GM21360 (cell line): ENCODE results near the gene AKAP9.
"Not testable (repeated sequence)": the region's sequence is repeated elsewhere in the genome, so short reads cannot be mapped to it uniquely, and the experiment has no call there.

Experiments
- ATAC-seq: cut with Tn5 transposase; IDR thresholded peaks from one replicate; pipeline ENCODE4 v1.9.1; 2021; ENCODE audit warnings: mild to moderate bottlenecking, moderate library complexity; ENCODE audit not compliant: unreplicated experiment

Gene AKAP9

DNA sequence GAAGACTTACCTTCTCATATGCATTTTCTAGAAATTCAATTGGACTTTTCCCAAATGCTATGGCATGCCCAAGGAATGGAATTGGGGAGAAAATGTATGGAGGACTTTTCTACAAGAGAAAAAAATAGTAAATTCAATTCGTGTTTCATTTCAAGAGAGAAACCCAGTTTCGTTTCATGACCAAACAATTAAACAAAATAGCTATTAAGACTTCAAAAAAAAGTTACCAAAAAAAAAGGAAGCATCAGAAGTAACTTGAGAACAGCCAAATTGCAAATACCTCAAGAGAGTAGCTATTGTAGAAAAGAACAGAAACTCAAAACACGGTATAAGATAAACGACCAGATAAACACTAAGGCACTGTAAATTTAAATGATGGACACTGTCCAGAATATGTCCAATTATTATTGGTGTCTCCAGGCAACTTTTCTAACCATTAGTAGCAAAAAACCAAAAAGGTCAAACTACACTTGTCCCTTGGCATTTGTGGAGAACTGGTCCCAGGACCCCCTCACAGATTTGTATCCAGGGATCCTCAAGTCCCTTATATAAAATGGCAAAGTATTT, 191.2 kb downstream of the AKAP9 start:
- no peak for ATAC-seq

DNA sequence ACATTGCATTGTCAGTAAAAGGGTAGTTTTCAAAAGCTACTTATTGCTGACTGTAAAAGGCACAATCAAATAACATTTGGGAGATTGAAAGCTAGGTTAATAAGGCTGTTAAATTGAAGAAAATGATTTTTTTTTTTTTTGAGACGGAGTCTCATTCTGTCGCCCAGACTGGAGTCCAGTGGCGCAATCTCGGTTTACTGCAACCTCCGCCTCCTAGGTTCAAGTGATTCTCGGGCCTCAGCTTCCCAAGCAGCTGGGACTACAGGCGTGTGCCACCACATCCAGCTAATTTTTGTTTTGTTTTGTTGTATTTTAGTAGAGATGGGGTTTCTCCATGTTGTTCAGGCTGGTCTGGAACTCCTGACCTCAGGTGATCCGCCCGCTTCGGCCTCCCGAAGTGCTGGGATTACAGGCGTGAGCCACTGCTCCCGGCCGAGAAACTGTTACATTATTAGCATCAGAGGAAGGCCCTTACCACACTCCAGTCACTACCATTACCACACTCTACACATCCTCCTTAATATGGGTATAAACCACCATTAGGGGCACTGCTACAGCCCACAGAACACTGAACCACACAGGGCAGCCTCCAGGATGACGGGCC, 192.6 kb downstream of the AKAP9 start:
- no peak for ATAC-seq

DNA sequence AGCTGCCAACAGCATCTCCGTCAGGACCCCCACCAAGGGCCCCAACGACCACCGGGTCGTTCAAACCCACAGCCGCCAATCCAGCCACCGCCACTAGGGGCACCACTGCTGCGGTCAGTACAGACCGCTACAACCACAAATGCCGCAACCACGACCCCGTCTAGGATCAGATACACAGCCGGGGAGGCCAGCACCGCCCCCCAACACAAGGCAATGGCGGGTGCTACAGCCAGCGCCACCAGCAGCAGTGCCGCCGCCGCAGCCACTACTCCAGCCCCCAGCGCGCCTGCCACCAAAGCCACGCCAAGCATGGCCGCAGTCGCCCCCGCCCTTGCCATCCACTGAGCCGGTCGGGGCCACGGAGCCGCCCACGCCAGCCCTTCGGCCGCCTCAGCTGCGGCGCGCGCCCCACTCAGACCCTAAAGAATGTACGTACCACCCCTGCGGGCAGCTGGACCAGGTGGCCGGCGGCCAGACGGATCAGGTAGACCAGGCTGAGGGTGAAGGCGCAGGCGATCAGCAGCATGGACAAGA, 193.1 kb downstream of the AKAP9 start:
- peak; percentile 30 for ATAC-seq

DNA sequence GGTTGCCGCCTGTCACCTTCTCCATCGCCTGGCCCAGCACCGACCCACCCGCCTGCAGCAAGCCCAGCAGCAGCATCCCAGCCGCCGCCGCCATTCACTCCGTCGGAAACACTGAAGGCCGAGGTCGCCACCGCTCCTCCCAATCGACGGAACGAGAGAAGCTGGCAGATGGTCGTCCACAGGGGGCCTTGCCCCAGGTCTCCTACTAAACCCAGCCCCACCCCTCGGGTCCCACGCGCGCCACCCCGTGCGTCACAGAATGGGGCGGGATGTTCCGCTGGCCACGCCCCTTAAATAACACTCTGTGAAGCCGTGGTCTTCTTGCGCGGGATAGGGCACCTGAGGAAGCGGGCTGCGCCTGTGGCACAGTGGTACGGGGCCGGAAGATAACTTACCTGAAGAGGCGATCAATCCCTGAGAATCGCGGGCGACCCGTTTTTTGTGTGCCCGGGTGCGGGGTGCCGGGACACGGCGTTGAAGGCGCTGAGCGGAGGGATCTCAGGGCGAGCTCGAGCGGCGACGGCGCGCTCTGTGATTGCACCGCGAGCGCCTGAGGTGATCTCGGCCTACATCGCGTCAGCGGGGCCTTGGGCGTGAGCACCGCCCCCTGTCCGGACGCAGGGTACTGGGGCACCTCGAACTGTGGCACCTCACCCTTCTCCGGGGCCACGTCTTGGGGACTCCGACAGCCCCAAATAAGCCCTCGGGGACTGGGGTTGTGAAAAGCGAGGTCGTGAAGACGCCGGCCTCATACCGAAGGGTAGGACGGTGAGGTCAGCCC, 193.8 kb downstream of the AKAP9 start, which contains the start of gene CYP51A1:
Gene CYP51A1, minus strand, starts transcription at position 207 of the 781 bp plus-strand sequence. Its CDS starts 113 bp downstream, at position 94.
- peak; percentile 88 for ATAC-seq

DNA sequence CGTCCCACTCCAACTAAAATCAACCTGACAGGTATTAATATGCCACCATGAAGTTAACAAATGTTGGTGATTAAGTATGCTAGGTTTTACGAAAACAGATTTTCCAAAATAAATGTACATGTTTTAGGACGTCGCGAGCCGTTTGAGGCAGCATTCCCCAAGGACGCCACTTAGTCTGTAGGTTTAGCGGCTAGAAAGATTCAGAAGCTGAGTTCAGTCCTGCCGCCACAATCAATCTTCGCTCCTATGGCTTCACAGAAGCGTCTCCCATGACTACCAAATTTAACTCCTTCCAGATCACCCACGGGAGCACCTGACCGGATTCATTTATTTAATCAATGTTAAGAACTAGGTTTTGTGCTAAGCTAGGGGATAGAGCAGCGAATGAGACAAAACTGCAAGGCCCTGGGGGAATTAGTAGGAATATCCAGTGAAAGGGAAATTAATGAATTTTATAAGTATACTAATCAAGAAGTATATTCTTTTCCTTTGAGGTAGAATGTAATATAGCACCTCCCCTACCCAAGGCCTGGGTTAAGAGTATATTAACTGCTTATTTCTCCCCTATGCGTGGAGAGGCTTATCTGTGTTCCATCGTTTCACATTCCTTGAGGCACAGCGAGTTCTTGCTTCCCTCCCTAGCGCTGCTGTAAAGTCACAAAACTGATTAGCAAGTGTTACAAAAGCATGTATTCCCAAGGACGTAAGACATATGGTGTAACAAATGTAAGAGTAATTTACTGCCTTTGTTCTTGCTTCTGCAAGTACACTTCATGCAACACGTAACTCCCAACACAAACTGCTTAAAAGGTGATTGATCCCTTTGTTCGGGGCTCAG, 194.6 kb downstream of the AKAP9 start:
- no peak for ATAC-seq

DNA sequence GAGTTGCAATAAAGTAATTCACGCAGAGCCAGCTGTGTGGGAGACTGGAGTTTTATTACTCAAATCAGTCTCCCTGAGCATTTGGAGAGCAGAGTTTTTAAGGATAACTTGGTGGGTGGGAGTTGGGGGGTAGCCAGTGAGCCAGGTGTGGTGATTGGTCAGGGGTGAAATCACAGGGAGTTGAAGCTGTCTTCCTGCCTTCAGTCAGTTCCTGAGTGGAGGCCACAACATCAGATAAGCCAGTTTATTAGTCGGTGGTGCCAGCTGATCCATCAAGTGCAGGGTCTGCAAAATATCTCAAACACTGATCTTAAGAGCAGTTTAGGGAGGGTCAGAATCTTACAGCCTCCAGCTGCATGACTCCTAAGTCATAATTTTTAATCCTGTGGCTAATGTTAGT, 196.9 kb downstream of the AKAP9 start:
- ATAC-seq = no peak

DNA sequence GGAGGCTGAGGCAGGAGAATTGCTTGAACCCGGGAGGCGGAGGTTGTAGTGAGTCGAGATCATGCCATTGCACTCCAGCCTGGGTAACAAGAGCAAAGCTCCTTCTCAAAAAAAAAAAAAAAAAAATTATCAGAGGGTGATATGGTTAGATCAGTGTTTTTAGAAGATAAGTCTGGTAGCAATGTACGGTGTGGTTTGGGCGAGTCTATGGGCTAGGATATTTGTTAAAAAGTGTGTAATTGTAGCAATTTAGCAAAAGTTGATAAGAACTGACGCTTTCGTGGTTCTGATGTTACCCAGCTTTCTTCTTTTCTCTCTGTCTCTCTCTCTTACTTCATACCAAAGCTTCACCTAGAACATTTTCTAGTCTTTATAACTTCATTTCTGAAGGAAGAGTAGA, 200.5 kb downstream of the AKAP9 start:
- ATAC-seq = no peak

DNA sequence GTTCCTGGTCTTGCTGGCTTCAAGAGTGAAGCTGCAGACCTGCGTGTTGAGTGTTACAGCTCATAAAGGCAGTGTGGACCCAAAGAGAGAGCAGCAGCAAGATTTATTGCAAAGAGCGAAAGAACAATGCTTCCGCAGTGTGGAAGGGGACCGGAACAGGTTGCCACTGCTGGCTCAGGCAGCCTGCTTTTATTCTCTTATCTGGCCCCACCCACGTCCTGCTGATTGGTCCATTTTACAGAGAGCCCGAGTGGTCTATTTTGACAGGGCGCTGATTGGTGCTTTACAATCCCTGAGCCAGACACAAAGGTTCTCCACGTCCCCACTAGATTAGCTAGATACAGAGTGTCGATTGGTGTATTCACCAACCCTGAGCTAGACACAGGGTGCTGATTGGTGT, 202.1 kb downstream of the AKAP9 start:
- ATAC-seq = not testable (repeated sequence)

DNA sequence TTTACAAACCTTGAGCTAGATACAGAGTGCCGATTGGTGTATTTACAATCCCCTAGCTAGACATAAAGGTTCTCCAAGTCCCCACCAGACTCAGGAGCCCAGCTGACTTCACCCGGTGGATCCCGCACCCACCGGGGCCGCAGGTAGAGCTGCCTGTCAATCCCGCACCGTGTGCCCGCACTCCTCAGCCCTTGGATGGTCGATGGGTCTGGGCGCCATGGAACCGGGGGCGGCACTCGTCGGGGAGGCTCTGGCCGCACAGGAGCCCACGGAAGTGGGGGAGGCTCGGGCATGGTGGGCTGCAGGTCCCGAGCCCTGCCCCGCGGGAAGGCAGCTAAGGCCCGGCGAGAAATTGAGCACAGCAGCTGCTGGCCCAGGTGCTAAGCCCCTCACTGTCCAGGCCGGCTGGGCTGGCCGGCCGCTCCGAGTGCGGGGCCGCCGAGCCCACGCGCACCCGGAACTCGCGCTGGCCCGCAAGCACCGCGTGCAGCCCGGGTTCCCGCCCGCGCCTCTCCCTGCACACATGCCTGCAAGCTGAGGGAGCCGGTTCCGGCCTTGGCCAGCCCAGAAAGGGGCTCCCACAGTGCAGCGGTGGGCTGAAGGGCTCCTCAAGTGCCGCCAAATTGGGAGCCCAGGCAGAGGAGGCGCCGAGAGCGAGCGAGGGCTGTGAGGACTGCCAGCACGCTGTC, 202.7 kb downstream of the AKAP9 start:
- not testable (repeated sequence) for ATAC-seq

DNA sequence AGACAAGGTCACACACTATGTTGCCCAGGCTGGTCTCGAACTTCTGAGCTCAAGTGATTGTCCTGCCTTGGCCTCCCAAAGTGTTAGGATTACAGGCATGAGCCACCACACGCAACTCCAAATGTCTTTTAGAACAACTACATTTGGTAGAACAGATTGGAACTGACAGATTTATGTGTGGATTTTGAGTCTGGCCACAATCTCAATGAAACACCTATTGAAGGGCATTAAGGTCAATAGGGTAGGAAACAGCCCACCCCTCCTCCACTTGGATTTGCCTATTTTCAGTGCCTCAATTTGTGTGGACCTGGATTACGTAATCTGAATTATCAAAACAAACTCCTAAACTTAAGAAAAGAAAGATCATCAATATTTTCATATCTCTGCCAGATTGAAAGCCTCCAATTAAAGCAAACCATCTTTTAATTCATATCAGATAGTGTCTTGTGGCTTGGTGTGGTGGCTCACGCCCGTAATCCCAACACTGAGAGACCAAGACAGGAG, 209.1 kb downstream of the AKAP9 start:
- ATAC-seq = no peak

DNA sequence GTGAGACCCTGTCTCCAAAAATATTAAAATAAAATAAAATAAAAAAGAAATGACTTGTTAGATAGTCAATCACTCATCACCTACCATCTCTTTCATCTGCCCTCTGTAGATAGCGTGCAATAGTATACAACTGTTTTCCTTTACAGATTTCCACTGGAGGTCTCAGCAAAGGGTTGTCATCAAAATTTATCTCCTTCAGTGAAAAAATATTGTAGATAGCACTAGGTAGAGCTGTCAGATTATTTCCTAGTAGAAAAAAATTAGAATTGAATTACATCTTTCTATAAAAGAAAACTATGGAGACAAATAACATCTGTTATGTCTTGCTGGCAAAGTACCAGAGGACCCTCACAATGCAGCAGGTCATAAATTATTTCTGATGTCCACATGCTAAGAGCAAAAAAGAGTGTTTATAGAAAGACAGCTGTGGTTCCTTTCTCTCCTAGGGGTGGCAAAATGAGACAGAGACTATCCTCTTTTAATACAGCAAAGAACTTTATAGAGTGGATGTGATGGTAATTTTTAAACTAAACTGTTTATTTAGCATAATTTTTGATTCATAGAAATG, 209.9 kb downstream of the AKAP9 start:
- no peak for ATAC-seq

DNA sequence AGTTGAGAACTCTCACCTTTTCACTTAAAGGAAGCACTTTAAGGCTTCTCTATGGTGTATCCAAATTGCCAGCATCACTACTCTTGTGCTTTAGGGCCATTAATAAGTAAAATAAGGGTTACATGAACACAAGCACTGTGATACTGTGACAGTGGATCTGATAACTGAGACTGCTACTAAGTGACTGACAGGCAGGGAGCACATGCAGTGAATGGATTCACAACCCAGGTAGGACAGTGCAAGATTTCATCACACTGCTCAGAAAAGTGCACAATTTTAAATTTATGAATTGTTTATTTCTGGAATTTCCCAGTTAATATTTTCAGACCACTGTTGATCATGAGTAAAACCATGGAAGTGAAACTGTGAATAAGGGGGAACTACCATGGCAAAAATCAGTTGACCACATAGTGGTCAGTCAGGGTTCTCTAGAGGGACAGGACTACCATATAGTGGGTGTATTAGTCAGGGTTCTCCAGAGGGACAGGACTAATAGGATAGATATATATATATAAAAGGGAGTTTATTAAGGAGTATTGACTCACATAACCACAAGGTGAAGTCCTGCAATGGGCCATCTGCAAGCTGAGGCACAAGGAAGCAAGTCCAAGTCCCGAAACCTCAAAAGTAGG, 214.6 kb downstream of the AKAP9 start:
- no peak for ATAC-seq

DNA sequence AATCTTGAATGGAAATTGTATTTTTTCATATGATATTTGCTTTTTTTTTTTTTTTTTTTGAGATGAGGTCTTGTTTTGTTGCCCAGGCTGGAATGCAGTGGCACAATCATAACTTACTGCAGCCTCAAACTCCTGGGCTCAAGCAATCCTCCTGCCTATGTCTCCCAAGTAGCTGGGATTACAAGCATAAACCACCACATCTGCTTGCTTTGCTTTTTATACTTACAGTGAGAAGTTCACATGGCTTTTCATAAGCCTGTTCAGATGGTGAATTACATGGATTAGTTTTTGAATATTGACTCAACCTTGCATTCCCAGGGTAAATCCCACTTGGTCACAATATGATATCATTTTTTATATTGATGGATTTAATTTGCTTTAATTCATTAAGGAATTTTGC, 216.3 kb downstream of the AKAP9 start:
- no peak for ATAC-seq

DNA sequence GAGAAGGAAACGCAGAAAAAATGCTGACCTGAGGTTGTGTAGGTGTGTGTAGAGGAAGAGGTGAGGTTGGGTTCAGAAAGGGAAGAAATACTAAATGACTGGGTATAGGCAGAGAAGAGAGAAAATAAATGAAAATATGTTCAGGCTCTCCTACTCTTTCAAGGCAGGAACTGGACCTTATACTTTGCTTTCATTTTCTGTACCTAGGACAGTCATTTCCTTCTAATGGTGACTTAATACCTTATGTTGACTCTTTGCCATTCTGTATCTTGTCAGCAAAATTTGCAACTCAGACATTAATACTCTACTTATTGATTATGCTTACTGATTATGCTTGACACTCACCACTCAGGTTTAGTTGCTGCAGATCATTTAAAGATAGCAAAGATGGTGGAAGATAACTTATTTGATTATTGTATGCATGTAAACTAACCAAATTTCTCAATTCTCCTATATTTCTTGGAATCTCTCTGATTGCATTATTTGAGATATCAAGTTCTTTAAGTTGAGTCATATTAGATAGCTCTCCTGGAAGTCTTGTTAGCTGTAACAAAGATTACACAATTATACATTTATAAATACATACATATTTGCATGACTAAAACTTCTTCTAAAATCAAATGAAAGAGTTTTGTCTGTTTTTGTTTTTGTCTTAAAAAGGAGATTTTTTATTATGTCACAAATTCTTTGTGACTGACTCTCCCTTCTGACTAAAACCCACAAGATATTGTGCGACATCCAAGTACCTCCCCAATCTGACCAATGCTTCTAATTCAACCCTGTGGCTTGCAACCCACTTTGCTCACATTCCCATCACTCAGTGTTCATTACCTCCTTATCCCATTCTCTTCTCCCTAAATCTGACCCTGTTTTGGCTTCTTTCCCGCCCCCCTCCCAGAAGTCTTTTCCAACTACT, 218.3 kb downstream of the AKAP9 start:
- ATAC-seq = peak; percentile 66
